Activated naive CD4-positive, alpha-beta T cell treated with anti-CD3 and anti-CD28 coated beads, Interleukin-2, amount 50 U/mL, for 24 hours (primary cell): ENCODE results near the gene SBSN.

Source experiments
- H3K27ac Mint-ChIP-seq: one replicate; pipeline ENCODE4 v1.8.0; 2021; ENCODE audit warnings: mild to moderate bottlenecking, mixed read lengths
- H3K27me3 Mint-ChIP-seq: one replicate; pipeline ENCODE4 v1.8.0; 2021; ENCODE audit warnings: mixed read lengths
- H3K36me3 Mint-ChIP-seq: one replicate; pipeline ENCODE4 v1.8.0; 2021; ENCODE audit warnings: mixed read lengths
- H3K4me1 Mint-ChIP-seq: one replicate; pipeline ENCODE4 v1.8.0; 2021; ENCODE audit warnings: mixed read lengths
- H3K4me3 Mint-ChIP-seq: one replicate; pipeline ENCODE4 v1.8.0; 2021; ENCODE audit warnings: mild to moderate bottlenecking, mixed read lengths
- H3K9me3 Mint-ChIP-seq: one replicate; pipeline ENCODE4 v1.8.0; 2021; ENCODE audit warnings: mixed read lengths

SBSN gene, protein sequence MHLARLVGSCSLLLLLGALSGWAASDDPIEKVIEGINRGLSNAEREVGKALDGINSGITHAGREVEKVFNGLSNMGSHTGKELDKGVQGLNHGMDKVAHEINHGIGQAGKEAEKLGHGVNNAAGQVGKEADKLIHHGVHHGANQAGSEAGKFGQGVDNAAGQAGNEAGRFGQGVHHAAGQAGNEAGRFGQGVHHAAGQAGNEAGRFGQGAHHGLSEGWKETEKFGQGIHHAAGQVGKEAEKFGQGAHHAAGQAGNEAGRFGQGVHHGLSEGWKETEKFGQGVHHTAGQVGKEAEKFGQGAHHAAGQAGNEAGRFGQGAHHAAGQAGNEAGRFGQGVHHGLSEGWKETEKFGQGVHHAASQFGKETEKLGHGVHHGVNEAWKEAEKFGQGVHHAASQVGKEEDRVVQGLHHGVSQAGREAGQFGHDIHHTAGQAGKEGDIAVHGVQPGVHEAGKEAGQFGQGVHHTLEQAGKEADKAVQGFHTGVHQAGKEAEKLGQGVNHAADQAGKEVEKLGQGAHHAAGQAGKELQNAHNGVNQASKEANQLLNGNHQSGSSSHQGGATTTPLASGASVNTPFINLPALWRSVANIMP

DNA sequence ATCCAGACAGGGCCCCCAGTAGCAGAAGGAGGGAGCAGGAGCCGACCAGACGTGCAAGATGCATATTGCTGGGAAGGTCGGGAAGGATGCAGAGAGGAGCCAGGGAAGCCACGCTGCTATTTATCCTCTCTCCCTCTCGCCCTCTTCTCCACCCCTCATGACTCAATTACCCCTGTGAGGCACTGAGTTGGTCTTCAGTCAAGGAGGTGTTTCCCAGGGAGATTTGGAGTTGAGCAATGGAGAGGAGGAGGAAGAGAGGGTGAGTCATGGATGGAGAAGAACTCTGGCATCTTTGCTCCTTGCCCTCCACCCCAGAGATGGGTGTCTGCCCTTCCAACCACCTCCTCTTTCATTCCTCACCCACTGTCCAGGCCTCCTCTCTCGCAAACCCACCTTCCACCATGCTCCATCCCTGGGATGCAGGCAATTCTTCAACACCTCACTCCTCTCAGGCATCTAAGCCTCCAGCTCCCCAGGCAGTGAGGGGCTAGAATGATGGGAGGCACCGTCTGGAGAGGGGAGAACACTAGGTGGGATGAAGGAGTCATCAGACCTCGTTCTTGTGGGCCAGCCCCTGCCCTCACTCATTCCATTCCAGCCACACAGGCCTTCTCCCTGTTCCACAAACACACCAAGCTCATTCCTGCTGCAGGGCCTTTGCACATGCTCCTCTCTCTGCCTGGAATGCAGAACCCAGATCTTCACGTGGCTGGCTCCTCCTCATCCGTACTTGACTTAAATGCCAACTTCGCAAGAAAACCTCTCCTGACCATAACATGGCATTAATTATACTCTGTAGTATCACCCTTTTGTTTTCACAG is at the start of gene SBSN:
TSS of gene SBSN (minus strand) at position 94 of the 821 bp plus-strand sequence. CDS start at position 64, 30 bp downstream.
- Mint-ChIP-seq H3K27me3 (peaks cover 14% of the 10 kb centered on the region), H3K4me1 (peaks cover 7% of the 10 kb centered on the region), H3K4me3 (no peak within 1 kb of the TSS), H3K27ac (no peak within 1 kb of the TSS), H3K36me3 (no peaks in the 10 kb centered on the region), H3K9me3 (no peaks in the 10 kb centered on the region)

- no peaks in the 10 kb centered on the region for H3K4me1 Mint-ChIP-seq
- H3K4me3 Mint-ChIP-seq = no peak overlapping the region
- H3K9me3 Mint-ChIP-seq = peaks cover 11% of the 10 kb centered on the region
- no peak overlapping the region for H3K27ac Mint-ChIP-seq
- H3K27me3 Mint-ChIP-seq = peaks cover 5% of the 10 kb centered on the region
- H3K36me3 Mint-ChIP-seq = peaks cover 6% of the 10 kb centered on the region
Measured at GRCh38 chr19:35571406-35571965, 43.4 kb upstream of the SBSN start.

GRCh38 chr19:35569281-35569781 is 41.2 kb upstream of the SBSN start:
- Mint-ChIP-seq H3K4me1 (no peaks in the 10 kb centered on the region), H3K4me3 (no peak overlapping the region), H3K9me3 (no peaks in the 10 kb centered on the region), H3K27me3 (peaks cover 6% of the 10 kb centered on the region), H3K36me3 (no peaks in the 10 kb centered on the region), H3K27ac (no peak overlapping the region)

GRCh38 chr19:35566738-35567137 is 38.6 kb upstream of the SBSN start:
- no peaks in the 10 kb centered on the region for H3K4me1 Mint-ChIP-seq
- no peak overlapping the region for H3K27ac Mint-ChIP-seq
- no peak overlapping the region for H3K4me3 Mint-ChIP-seq
- H3K27me3 Mint-ChIP-seq = peaks cover 17% of the 10 kb centered on the region
- H3K36me3 Mint-ChIP-seq = peaks cover 2% of the 10 kb centered on the region
- H3K9me3 Mint-ChIP-seq = no peaks in the 10 kb centered on the region

DNA sequence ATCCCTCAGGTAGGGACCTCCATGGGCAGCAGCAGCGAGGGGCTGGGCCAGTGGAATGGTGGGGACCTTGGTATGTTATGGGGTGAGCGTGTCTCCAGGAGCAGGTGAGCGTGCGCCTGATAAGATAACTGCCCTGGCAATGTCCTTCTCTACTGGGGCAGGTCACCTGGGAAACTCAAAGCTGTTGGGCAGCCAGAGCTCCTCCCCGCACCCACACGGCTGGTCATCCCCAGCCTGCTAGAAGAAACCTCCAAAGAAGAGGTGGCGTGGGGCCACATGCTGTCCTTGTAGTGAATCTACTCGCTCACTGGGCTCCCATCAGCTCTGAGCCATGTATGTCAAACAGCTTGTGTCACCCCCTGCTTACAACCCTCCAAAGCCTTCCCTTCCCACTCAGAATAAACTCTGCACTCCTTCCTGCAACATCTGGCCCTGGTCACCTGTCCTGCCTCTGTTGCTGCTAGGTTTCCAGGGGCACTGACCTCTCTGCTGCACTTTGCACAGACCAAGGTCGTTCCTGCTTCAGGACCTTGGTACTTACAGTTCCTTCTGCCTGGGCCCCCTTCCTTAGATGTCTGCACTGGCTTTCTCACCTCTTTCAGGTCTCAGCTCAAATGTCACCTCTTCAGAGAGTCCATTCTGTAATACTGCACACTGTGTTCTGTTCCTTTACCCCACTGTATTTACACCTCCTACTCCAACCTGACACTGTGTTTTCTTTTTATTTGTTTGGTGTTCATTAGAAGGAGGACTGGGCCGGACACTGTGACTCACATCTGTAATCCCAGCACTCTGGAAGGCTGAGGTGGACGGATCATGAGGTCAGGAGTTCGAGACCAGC is 37.1 kb upstream of the SBSN start:
- H3K36me3 Mint-ChIP-seq = peaks cover 2% of the 10 kb centered on the region
- H3K27ac Mint-ChIP-seq = no peak overlapping the region
- H3K4me3 Mint-ChIP-seq = no peak overlapping the region
- H3K4me1 Mint-ChIP-seq = no peaks in the 10 kb centered on the region
- H3K27me3 Mint-ChIP-seq = peaks cover 28% of the 10 kb centered on the region
- no peaks in the 10 kb centered on the region for H3K9me3 Mint-ChIP-seq

GRCh38 chr19:35563207-35563829 is 35.2 kb upstream of the SBSN start, which contains the start of gene ATP4A:
ATP4A (minus strand) TSS chr19:35563658; CDS start chr19:35563629, 29 bp downstream.
- peaks cover 2% of the 10 kb centered on the region for H3K36me3 Mint-ChIP-seq

DNA sequence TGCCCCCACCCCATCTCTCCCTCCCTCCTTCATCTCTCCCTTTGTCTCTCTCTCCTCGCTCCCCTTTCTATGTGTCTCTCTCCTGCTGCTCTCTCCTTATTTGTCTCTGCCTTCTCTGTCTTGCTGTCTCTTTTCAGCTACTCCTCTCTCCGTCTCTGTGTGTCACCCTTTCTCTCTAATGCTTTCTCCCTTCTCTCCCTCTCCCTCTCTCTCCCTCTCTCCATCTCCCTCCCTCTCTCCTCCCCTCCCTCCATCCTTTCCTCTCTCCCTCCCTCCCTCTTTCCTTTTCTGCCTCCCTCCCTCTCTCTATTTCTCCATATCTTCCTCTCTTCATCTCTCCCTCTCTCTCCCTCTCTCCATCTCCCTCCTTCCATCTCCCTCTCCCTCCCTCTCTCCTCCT is 34.7 kb upstream of the SBSN start:
- H3K4me3 Mint-ChIP-seq = no peak overlapping the region
- no peaks in the 10 kb centered on the region for H3K9me3 Mint-ChIP-seq
- H3K36me3 Mint-ChIP-seq = peaks cover 2% of the 10 kb centered on the region
- no peak overlapping the region for H3K27ac Mint-ChIP-seq
- peaks cover 35% of the 10 kb centered on the region for H3K27me3 Mint-ChIP-seq
- H3K4me1 Mint-ChIP-seq = peaks cover 4% of the 10 kb centered on the region

More at GRCh38 chr19:35563207-35563829, 35.2 kb upstream of the SBSN start, which contains the start of gene ATP4A:
- Mint-ChIP-seq H3K27ac (no peak within 1 kb of the TSS), H3K4me3 (no peak within 1 kb of the TSS), H3K9me3 (no peaks in the 10 kb centered on the region), H3K4me1 (peaks cover 4% of the 10 kb centered on the region), H3K27me3 (peaks cover 34% of the 10 kb centered on the region)

DNA sequence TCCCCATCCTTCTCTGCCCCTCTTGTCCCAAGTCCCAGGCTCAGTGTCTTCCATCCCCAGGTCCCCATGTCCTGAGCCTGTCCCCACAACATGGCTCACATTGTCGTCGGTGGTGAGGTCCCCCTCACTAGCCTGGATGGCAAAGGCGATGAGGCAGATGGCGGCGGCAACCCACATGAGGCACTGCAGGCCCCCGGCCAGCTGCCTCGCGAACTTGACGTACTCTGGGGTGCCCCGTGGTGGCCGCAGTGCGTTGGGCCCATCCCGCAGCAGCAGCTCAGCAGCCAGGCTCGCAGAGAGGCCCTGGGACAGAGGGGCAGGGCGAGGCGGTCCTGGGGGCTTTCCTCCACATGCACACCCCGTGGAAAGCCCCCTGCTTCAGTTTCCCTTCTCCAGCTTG is 34.2 kb upstream of the SBSN start:
- Mint-ChIP-seq H3K36me3 (peaks cover 2% of the 10 kb centered on the region), H3K9me3 (no peaks in the 10 kb centered on the region), H3K4me3 (no peak overlapping the region), H3K27me3 (peaks cover 36% of the 10 kb centered on the region), H3K27ac (no peak overlapping the region), H3K4me1 (peaks cover 5% of the 10 kb centered on the region)

DNA sequence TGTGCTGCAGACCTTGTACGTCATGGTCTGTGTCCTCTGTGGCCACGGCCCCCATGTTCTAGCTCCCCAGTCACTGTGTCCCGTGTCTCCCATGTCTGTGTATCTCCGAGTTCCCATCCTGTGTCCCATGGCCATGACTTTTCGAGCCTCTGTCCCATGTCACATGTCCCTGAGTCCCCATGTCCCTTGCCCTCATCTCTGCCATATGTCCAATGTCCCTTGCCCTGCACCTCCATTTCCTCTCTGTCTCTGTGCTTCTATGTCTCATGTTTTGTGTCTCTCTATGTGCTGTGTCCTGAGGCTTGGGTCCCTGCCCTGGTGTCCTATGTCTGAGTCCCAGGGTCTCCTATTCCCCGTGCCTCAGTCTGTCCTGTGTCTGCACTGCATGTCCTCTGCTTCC is 33.3 kb upstream of the SBSN start:
- H3K27ac Mint-ChIP-seq = no peak overlapping the region
- H3K9me3 Mint-ChIP-seq = no peaks in the 10 kb centered on the region
- peaks cover 35% of the 10 kb centered on the region for H3K27me3 Mint-ChIP-seq
- H3K4me3 Mint-ChIP-seq = no peak overlapping the region
- H3K36me3 Mint-ChIP-seq = peaks cover 2% of the 10 kb centered on the region
- peaks cover 9% of the 10 kb centered on the region for H3K4me1 Mint-ChIP-seq

- H3K4me3 Mint-ChIP-seq = no peak overlapping the region
- H3K9me3 Mint-ChIP-seq = no peaks in the 10 kb centered on the region
- peaks cover 9% of the 10 kb centered on the region for H3K4me1 Mint-ChIP-seq
- H3K27ac Mint-ChIP-seq = no peak overlapping the region
- H3K27me3 Mint-ChIP-seq = peaks cover 35% of the 10 kb centered on the region
- peaks cover 2% of the 10 kb centered on the region for H3K36me3 Mint-ChIP-seq
Measured at GRCh38 chr19:35560677-35561076, 32.6 kb upstream of the SBSN start.

DNA sequence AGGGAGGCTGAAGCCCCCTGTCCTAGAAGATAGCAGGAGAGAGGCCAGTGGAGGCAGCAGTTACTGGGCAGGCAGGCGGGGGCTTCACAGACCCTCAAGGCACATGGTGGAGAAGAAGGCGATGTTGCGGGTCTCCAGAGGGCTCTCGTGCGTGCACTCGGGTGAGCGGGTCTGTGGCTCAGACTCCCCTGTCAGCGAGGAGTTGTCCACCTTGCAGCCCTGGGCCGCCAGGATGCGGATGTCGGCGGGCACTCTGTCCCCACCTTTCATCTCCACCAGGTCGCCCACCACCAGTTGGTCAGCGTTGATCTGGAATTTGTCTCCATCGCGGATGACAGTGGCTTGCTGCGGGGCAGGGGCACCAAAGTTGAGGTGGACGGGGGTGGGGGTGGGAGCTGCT is 32.2 kb upstream of the SBSN start:
- peaks cover 34% of the 10 kb centered on the region for H3K27me3 Mint-ChIP-seq
- no peak overlapping the region for H3K4me3 Mint-ChIP-seq
- H3K27ac Mint-ChIP-seq = no peak overlapping the region
- H3K4me1 Mint-ChIP-seq = peaks cover 9% of the 10 kb centered on the region
- peaks cover 2% of the 10 kb centered on the region for H3K36me3 Mint-ChIP-seq
- H3K9me3 Mint-ChIP-seq = no peaks in the 10 kb centered on the region

DNA sequence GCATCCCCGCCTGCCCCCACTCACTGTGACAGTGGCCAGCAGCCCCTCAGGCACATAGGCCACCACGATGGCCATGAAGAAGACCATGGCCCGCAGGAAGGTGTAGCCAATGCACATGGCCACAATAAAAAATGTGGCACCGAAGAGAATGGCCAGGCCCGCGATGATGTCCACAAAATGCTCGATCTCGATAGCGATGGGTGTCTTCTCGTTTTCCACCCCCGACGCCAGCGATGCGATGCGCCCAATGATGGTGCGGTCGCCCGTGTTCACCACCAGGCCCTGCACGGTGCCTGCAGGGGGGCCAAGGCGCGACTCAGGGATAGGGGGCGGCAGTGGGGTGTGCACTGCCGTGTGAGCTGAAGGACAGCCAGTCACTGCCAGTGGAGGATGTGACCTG is 31.7 kb upstream of the SBSN start:
- Mint-ChIP-seq H3K36me3 (peaks cover 2% of the 10 kb centered on the region), H3K4me1 (peaks cover 9% of the 10 kb centered on the region), H3K27ac (no peak overlapping the region), H3K4me3 (no peak overlapping the region), H3K27me3 (peaks cover 34% of the 10 kb centered on the region), H3K9me3 (no peaks in the 10 kb centered on the region)

DNA sequence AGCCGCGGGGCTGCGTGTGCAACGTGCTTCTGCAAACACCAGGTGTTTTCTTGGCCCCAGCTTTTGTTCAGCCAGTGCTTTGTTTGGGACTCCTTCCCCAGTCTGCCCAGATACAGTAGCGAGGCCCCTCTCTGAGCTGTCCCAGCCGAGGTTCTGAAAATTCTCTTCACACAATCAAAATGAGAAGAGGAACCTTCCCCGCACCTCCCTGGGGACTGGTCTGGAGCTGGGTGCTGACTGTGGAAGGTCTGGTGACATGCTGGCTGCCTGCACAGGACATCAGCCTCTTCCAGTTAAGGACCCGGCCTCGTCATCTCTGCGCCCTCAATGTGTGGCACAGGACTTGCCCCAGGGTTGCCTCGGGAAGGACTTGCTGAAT is 31.2 kb upstream of the SBSN start:
- Mint-ChIP-seq H3K9me3 (no peaks in the 10 kb centered on the region), H3K4me1 (peaks cover 9% of the 10 kb centered on the region), H3K4me3 (no peak overlapping the region), H3K27me3 (peaks cover 34% of the 10 kb centered on the region), H3K27ac (peak overlapping the region; percentile 26), H3K36me3 (peaks cover 2% of the 10 kb centered on the region)
